Fibroblast of lung (primary cell): Measurements from ENCODE around the gene CLMN.

Experiments
- EZH2 ChIP-seq: IDR thresholded peaks from 2 replicates; pipeline ENCODE4 v1.5.1; 2012; ENCODE audit warnings: low read length, control low read depth, mild to moderate bottlenecking; ENCODE audit errors: missing control alignments
- TF ChIP-seq, protein P1 (sequence below), 2 donors: IDR thresholded peaks in 1 of 2; conservative IDR thresholded peaks in 1 of 2; 1 replicate in 1 of 2; 2 replicates in 1 of 2; pipeline ENCODE4 v1.5.1; 2011 to 2012; ENCODE audit warnings: low read length in 2 of 2, control low read depth in 1 of 2, inconsistent platforms in 1 of 2, low read depth in 1 of 2, mild to moderate bottlenecking in 1 of 2

DNA sequence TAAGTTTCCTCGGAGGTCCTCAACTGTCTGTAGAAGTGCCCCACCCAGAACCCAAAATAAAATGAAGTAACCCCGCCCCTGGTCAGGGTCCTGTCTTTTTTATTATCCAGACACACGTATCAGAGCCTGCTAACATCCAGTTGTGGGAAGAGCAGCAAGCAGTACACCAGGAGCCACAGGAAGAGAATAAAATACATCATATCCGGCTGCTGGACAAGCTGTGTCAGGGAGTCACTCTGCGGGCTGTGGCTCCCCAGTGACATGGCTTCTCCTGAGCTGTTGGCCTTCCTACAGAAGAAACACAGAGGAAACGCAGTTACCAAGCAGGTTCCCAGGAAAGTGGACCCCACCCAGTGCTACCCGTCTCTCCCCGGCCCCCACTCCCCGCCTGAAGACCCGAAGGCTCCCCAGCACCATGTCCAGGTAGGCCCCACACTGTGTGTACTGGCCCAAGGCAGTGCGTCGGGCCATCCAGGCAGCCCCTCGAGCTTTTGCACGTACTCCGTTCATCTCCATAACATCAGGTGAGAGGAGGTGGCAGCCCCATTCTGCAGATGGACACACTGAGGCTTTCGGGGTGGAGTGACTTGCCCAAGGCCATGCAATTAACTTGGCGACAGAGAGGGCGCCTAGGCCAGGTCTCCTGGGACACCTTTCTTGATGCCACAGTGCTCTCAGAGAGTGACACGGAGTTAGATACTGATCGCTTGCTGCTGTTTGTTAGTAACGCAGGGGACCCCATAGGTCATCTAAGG, 128.1 kb downstream of the CLMN start:
- TF ChIP-seq, protein P1, sequence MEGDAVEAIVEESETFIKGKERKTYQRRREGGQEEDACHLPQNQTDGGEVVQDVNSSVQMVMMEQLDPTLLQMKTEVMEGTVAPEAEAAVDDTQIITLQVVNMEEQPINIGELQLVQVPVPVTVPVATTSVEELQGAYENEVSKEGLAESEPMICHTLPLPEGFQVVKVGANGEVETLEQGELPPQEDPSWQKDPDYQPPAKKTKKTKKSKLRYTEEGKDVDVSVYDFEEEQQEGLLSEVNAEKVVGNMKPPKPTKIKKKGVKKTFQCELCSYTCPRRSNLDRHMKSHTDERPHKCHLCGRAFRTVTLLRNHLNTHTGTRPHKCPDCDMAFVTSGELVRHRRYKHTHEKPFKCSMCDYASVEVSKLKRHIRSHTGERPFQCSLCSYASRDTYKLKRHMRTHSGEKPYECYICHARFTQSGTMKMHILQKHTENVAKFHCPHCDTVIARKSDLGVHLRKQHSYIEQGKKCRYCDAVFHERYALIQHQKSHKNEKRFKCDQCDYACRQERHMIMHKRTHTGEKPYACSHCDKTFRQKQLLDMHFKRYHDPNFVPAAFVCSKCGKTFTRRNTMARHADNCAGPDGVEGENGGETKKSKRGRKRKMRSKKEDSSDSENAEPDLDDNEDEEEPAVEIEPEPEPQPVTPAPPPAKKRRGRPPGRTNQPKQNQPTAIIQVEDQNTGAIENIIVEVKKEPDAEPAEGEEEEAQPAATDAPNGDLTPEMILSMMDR (conservative IDR thresholded peaks at IDR 0.05 in 1 of 2, IDR thresholded peaks at IDR 0.05 in 1 of 2; ENCODE audit: low read depth in 1 of 2, low read length in 2 of 2) = no peak
- no peak for TF ChIP-seq EZH2
